Spleen (tissue), 11 donors: Measurements from ENCODE around the gene GUCY1A2. TPM values are rescaled to one million over a fixed set of nuclear protein-coding genes. Genes with fewer than 3 reads are reported as not detected.
A peak's percentile ranks its signal among the peaks of the same experiment; 100 is the strongest.

ENCODE experiments used
- DNase-seq: peaks from one replicate; pipeline ENCODE4 v3.0.0-alpha.2; 2020
- H3K27ac ChIP-seq, 8 donors: fragments of 200-600 bp; sonication (generic) in 7 of 8; 1 replicate in 4 of 8; 2 replicates in 4 of 8; pipeline versions ENCODE4 v1.5.0 to v1.8.0; 2016 to 2021; ENCODE audit warnings: inconsistent platforms in 4 of 8, mild to moderate bottlenecking in 4 of 8, moderate library complexity in 1 of 8
- H3K27me3 ChIP-seq, 7 donors: fragments of 200-600 bp; sonication (generic) in 6 of 7; replicated peaks in 1 of 7; 1 replicate in 4 of 7; 2 replicates in 3 of 7; pipeline versions ENCODE4 v1.5.0 to v1.8.0; 2016 to 2021; ENCODE audit warnings: inconsistent platforms in 3 of 7, mild to moderate bottlenecking in 1 of 7
- H3K36me3 ChIP-seq, 6 donors: fragments of 200-600 bp; sonication (generic) in 5 of 6; 1 replicate in 4 of 6; 2 replicates in 2 of 6; pipeline versions ENCODE4 v1.5.0 to v1.8.0; 2016 to 2021; ENCODE audit warnings: inconsistent platforms in 2 of 6
- H3K4me1 ChIP-seq, 6 donors: fragments of 200-600 bp; sonication (generic) in 5 of 6; 1 replicate in 3 of 6; 2 replicates in 3 of 6; pipeline versions ENCODE4 v1.5.0 to v1.8.0; 2016 to 2021; ENCODE audit warnings: inconsistent platforms in 3 of 6
- H3K4me3 ChIP-seq, 8 donors: fragments of 200-600 bp; sonication (generic) in 7 of 8; 1 replicate in 4 of 8; 2 replicates in 4 of 8; pipeline versions ENCODE4 v1.5.0 to v1.8.0; 2016 to 2021; ENCODE audit warnings: inconsistent platforms in 4 of 8, mild to moderate bottlenecking in 4 of 8, moderate library complexity in 2 of 8
- H3K9me3 ChIP-seq, 8 donors: fragments of 200-600 bp; sonication (generic) in 7 of 8; 1 replicate in 4 of 8; 2 replicates in 4 of 8; pipeline versions ENCODE4 v1.5.0 to v1.8.0; 2016 to 2021; ENCODE audit warnings: inconsistent platforms in 4 of 8
- POLR2A ChIP-seq, 3 donors: fragments of 450-650 bp; IDR thresholded peaks; one replicate each; pipeline ENCODE4 v1.5.1; 2017; ENCODE audit warnings: antibody characterized with exemption in 3 of 3, mild to moderate bottlenecking in 1 of 3
- POLR2AphosphoS5 ChIP-seq, 3 donors: sonication (generic); formaldehyde crosslinking; IDR thresholded peaks; one replicate each; pipeline ENCODE4 v1.5.1; 2017; ENCODE audit warnings: antibody characterized with exemption in 3 of 3
- WGBS, 5 donors: extraction: QIAGEN DNeasy Blood & Tissue Kit in 3 of 5; methylation state at CpG; one replicate each; pipeline versions ENCODE4 v1.1.5 to v1.1.7; 2013 to 2018; 5-methylcytosine and 5-hydroxymethylcytosine counted together
- intact Hi-C: fragments of 100-400 bp; cut with DNase I; formaldehyde crosslinking; loops from one replicate; pipeline ENCODE4 v1.15.0; 2023; ENCODE audit warnings: low total_unique reads
- polyA plus RNA-seq, 3 donors: library from polyadenylated mRNA; stranded (reverse); fragments of 200-250 nt; gene quantifications; one replicate each; pipeline ENCODE4 v1.2.1, GENCODE V29; 2013
- total RNA-seq, 7 donors: library from RNA; depleted of rRNA in 3 of 7; stranded (reverse); fragments of >200 nt in 3 of 7; fragmentation: NEBNext Ultra II Directional in 4 of 7; extraction: Animal tissue kit (Norgen Biotek cat#: 25700) in 4 of 7; gene quantifications; one replicate each; pipeline versions ENCODE4 v1.1.0 to v1.2.1, GENCODE V29; 2016 to 2021
- TF ChIP-seq, protein P1 (sequence below), 11 experiments: fragments of 200-600 bp in 7 of 11; fragments of 450-650 bp in 4 of 11; sonication (generic) in 4 of 11; IDR thresholded peaks in 8 of 11; conservative IDR thresholded peaks in 3 of 11; 1 replicate in 7 of 11; 2 replicates in 4 of 11; pipeline versions ENCODE4 v1.4.0 to v1.8.0; 2016 to 2021; ENCODE audit warnings: antibody characterized with exemption in 11 of 11, inconsistent platforms in 4 of 11, mild to moderate bottlenecking in 1 of 11
- donor health status: healthy with polysubstance abuse.
- donor health status: DM: no; HTN: no; CAD: no; lungs with moderate emphysema.
- donor health status: DM: no; HTN: no; CAD: no.
- donor health status: Bipolar disorder and iron deficiency.
- donor health status: healthy.
- donor health status: DM: no; HTN: no; CAD: no.
- donor health status: DM: yes; HTN: yes; CAD: no.

GUCY1A2 gene
- total and polyA plus RNA-seq, 10 donors = 0.32 to 64.0 (median 17.6) TPM

- H3K27me3 ChIP-seq = no peaks in the 10 kb centered on the region
- TF ChIP-seq POLR2A (IDR thresholded peaks at IDR 0.05) = no peak
- no peak for TF ChIP-seq POLR2AphosphoS5 (IDR thresholded peaks at IDR 0.05)
- TF ChIP-seq, protein P1, sequence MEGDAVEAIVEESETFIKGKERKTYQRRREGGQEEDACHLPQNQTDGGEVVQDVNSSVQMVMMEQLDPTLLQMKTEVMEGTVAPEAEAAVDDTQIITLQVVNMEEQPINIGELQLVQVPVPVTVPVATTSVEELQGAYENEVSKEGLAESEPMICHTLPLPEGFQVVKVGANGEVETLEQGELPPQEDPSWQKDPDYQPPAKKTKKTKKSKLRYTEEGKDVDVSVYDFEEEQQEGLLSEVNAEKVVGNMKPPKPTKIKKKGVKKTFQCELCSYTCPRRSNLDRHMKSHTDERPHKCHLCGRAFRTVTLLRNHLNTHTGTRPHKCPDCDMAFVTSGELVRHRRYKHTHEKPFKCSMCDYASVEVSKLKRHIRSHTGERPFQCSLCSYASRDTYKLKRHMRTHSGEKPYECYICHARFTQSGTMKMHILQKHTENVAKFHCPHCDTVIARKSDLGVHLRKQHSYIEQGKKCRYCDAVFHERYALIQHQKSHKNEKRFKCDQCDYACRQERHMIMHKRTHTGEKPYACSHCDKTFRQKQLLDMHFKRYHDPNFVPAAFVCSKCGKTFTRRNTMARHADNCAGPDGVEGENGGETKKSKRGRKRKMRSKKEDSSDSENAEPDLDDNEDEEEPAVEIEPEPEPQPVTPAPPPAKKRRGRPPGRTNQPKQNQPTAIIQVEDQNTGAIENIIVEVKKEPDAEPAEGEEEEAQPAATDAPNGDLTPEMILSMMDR (IDR thresholded peaks at IDR 0.05 in 8 of 11, conservative IDR thresholded peaks at IDR 0.05 in 3 of 11) = no peak
- DNase-seq = no peak
- no peaks in the 10 kb centered on the region for H3K4me1 ChIP-seq
- no peak overlapping the region for H3K4me3 ChIP-seq
- no peak overlapping the region for H3K27ac ChIP-seq
- intact Hi-C loops = no loop called here
- H3K9me3 ChIP-seq = no peaks in the 10 kb centered on the region
- 87 to 100% (median 88%) methylated on average over 1 of the region's 1 CpG for WGBS, 5 donors
- H3K36me3 ChIP-seq = no peaks in the 10 kb centered on the region
Measured at GRCh38 chr11:106969644-106970355, 48.5 kb downstream of the GUCY1A2 start.

- intact Hi-C loops = no loop called here
Measured at GRCh38 chr11:106962995-106963394, 55.3 kb downstream of the GUCY1A2 start.

DNA sequence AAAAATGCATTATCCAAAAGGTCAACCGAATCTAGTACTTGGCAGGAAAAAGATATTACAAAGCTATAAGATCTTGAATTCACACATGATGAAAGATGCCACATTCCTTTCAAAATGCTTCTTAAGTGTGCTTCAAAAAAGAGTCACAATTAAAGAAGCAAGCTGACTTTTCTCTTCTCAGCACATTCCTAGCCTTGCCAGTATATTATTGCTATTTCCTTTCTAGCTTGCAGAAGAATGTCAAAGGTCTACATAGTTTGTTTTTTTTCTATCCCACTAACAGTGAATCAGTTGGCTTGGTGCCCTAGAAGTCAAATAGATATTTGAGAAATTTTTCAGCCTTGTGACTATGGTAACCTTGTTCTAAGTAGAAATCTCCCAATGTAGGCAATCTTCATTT is 56.8 kb downstream of the GUCY1A2 start:
- 48 to 84% (median 67%) methylated on average over 1 of the region's 1 CpG for WGBS, 5 donors
- no peak overlapping the region for H3K27ac ChIP-seq
- no peak for TF ChIP-seq POLR2A (IDR thresholded peaks at IDR 0.05)
- no peak for TF ChIP-seq POLR2AphosphoS5 (IDR thresholded peaks at IDR 0.05)
- TF ChIP-seq, protein P1 (IDR thresholded peaks at IDR 0.05 in 8 of 11, conservative IDR thresholded peaks at IDR 0.05 in 3 of 11) = no peak
- peaks cover 0 to 10% (median 0%) of the 10 kb centered on the region in 8 donors for H3K9me3 ChIP-seq
- no peak overlapping the region for H3K4me3 ChIP-seq
- peaks cover 0 to 2% (median 0%) of the 10 kb centered on the region in 6 donors for H3K4me1 ChIP-seq
- H3K27me3 ChIP-seq = no peaks in the 10 kb centered on the region
- DNase-seq = no peak
- intact Hi-C loops = no loop called here
- no peaks in the 10 kb centered on the region for H3K36me3 ChIP-seq

More at GRCh38 chr11:106962995-106963394, 55.3 kb downstream of the GUCY1A2 start:
- TF ChIP-seq, protein P1 (IDR thresholded peaks at IDR 0.05 in 8 of 11, conservative IDR thresholded peaks at IDR 0.05 in 3 of 11) = no peak
- TF ChIP-seq POLR2A (IDR thresholded peaks at IDR 0.05) (no peak), POLR2AphosphoS5 (IDR thresholded peaks at IDR 0.05) (no peak)
- H3K27me3 ChIP-seq = no peaks in the 10 kb centered on the region
- 80 to 87% (median 82%) methylated on average over 2 of the region's 2 CpGs for WGBS, 5 donors
- peaks cover 0 to 2% (median 0%) of the 10 kb centered on the region in 6 donors for H3K4me1 ChIP-seq
- no peak for DNase-seq
- H3K27ac ChIP-seq = no peak overlapping the region
- H3K36me3 ChIP-seq = no peaks in the 10 kb centered on the region
- no peaks in the 10 kb centered on the region for H3K9me3 ChIP-seq
- no peak overlapping the region for H3K4me3 ChIP-seq

- peak overlapping the region in 2 of 8 donors; percentile 2 to 32 for H3K27ac ChIP-seq
- WGBS, 5 donors = 5 to 11% (median 7%) methylated on average over 1 of the region's 1 CpG
- no peak overlapping the region for H3K4me3 ChIP-seq
- no peaks in the 10 kb centered on the region for H3K27me3 ChIP-seq
- H3K36me3 ChIP-seq = no peaks in the 10 kb centered on the region
- peaks cover 0 to 2% (median 0%) of the 10 kb centered on the region in 6 donors for H3K4me1 ChIP-seq
- intact Hi-C loops = no loop called here
- H3K9me3 ChIP-seq = peaks cover 0 to 10% (median 0%) of the 10 kb centered on the region in 8 donors
- TF ChIP-seq POLR2A (IDR thresholded peaks at IDR 0.05) (no peak), POLR2AphosphoS5 (IDR thresholded peaks at IDR 0.05) (no peak)
- TF ChIP-seq, protein P1 (IDR thresholded peaks at IDR 0.05 in 8 of 11, conservative IDR thresholded peaks at IDR 0.05 in 3 of 11) = no peak
- DNase-seq = no peak
Measured at GRCh38 chr11:106961048-106961447, 57.2 kb downstream of the GUCY1A2 start.
